CD4-positive, alpha-beta T cell treated with Interleukin-4 for 1 hour (primary cell): Measurements from ENCODE around the gene GABRB3.

Experiments
- DNase-seq, 2 donors: peaks; one replicate each; pipeline ENCODE4 v3.0.0-alpha.2; 2020 to 2022

The GABRB3 gene

GRCh38 chr15:26623071-26623470 lies 149.8 kb downstream of the GABRB3 start:
- no peak for DNase-seq

- no peak for DNase-seq
These were observed 151.1 kb downstream of the GABRB3 start for GRCh38 chr15:26621816-26622215.

GRCh38 chr15:26620528-26621458 lies 152.1 kb downstream of the GABRB3 start:
- DNase-seq = no peak

DNA sequence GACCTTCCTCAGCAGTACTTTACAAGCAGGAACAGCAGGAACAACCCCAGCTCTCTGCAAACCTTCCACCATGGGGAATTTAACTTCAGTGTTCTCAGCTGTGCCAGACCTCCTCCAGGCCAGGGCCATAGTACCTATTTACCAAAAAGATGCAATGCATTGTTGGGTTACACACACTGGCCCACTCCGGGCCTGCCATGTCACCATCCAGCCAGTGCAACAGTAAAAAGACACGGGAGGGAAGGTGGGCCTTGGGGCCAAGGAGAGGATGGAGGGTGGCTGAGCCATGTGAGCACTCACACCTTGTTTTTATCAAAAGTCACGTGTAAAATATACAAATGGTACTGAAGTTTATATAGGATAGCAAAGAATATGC lies 157.0 kb downstream of the GABRB3 start:
- DNase-seq = no peak

DNA sequence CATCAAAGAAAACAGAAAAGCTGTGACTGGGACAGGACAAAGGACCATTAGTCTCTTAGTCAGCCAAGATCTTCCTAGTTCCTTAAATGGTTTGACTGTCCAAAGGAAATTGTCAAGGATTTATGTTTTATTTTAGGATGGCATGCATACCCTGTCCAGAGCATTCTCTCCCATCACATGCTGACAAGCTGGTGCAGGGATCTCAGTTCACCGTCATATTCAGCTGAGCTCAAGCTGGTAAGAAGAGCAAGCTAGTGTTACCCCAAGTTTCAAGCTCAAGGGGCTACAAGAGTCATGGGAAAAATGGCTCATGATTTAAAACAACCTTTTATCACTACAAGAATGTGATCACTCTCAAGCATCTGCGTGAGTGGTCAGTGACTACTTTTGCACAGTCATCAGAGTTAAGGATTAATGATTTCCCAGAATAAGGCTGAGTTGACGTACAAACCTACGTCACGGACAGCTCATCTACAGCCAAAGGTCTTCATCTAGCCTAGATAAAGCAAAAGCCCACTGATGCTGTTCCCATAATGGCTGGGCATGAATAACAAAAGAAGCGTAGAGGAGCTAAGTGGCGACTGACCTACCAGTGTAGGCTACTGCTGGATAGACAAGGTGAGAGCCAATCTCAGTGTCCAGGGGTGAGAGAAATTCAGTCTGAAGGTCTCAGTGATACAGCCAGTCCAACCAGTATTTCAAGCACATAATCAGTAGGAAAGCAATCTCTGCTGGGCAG lies 157.5 kb downstream of the GABRB3 start:
- DNase-seq = no peak

DNA sequence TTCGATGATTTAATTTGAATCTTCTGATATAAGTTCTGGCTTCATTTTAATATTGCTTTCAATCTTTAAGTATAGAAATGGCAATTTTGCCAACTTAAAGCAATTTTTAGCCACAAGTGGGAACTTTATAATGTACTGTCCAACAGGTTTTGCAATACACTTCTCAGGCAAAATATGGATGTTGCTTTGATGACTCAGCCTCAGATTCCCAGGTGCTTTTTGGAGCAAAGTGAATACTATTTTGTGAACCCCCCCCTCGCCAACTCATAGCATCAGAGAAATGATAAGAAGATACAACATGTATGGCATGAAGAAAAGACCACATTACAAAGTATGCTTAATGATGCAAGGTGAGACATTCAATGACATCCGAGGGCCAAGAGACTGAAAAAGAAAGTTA lies 158.1 kb downstream of the GABRB3 start:
- DNase-seq = no peak

DNA sequence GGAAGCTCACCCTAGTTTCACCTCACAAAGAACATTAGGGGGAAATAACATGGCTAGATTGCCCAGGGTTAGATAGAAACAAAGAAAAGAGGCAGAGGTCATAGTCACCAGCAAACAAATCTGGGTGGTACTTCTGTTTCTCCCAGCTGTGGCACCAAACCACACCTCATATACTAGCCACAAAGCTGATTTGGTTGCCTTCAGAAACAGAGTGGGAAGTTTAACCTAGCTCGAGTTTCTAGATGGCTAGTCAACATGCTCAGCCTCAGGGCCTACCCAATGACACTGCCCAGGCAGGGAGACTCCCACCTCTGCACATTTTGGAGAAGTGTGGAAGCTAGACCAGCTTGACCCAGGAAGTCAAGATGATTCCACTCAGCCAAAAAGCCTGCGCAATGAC lies 174.2 kb downstream of the GABRB3 start:
- DNase-seq = no peak

- no peak for DNase-seq
These were observed 177.3 kb downstream of the GABRB3 start for GRCh38 chr15:26595611-26596010.

GRCh38 chr15:26590676-26591075 lies 182.2 kb downstream of the GABRB3 start:
- no peak for DNase-seq

GRCh38 chr15:26582840-26583239 lies 190.0 kb downstream of the GABRB3 start:
- DNase-seq = no peak

GRCh38 chr15:26580943-26581342 lies 191.9 kb downstream of the GABRB3 start:
- DNase-seq = no peak

- DNase-seq = no peak
These were observed 200.1 kb downstream of the GABRB3 start for GRCh38 chr15:26572602-26573350.

DNA sequence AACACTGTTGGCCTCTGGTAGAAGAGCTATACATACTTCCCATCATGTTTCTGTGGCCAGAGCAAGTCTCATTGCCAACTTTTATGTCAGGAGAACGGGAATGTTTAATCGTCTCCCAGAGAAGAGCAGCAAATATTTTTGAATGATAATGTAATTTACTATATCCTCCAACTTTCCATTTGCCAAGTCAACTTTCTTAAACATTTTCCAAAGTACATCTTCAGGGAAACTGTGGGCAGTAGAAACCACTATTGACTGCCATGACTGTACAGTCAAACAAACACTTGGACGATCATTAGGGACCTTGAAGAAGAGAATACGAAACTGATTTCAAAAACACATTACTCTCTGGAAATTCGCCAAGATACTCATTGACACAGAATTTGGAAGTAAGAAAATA lies 201.5 kb downstream of the GABRB3 start:
- no peak for DNase-seq

DNA sequence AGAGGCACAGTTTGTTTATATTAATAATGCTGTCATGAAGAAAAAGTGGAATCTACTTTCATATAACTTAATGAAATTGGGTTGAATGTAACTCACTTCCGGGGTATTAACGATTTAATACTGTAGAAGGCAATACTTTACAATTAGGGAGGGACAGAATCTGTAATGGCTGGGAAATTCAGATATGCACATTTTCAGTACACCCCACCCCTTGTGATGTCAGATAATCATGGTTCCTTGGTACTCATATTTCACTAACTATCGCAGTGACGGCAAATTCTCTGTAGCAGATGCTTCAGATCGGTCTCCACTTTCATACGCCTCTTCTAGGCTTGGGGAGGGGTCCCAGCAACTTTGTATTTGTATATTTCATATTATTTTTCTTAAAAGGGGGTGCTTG lies 207.3 kb downstream of the GABRB3 start:
- DNase-seq = no peak

- no peak for DNase-seq
These were observed 208.5 kb downstream of the GABRB3 start for GRCh38 chr15:26564361-26564760.

- DNase-seq = no peak
These were observed 210.5 kb downstream of the GABRB3 start for GRCh38 chr15:26562336-26562735.

DNA sequence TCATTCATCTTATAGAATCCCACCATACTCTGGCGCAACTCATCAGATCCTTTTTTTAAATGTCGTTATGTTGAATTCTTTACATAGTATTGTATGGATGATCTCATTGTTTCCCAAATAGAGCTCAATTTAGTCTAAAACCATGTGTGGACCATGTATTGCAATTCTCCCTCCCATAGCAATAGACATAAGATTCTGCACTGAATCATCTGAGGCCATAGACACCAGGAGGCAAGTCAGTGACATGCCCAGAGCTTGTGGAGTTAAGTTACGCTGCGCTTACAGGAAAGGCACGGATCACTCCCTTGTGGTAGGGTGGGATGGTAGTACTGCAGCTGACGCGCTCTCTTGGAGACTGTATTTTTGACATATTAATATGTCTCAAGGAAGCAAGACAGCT lies 211.0 kb downstream of the GABRB3 start:
- no peak for DNase-seq

DNA sequence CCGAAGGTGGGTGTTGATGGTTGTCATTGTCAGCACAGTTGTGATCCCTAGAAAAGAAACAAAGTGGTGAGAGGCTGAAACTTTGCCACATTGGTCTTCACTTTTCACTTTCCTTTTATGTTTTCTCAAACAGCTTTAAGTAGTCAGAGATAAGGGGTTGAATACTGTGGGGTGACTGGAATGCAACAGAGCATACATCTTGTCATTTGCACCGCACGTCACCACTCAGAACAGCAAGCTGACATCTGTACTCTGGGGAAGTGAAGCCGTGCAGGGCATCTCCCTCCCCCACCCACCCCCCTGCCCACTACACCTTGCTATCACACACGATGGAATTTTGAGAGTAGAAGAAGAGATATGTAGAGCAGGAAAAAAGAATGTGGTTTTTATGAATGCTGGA lies 211.7 kb downstream of the GABRB3 start:
- DNase-seq = no peak

DNA sequence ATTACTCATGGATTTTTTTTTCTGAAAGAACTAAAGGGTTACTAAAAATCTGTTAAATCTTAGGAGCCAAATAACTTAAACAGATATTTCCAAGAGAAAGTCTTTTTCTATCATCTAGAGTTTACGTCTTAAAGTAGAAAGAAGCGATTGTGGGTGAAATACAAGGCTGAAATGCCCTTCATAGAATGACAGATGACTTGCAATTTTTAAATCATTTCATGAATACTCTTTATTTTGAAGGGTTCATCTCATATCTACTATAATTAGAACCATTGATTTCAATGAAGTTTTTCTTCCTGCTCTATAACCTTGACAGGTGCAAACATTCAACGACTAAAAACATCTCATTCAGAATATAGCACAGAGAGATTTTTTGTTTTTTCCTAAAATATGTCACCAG lies 217.0 kb downstream of the GABRB3 start:
- DNase-seq = no peak

GRCh38 chr15:26551473-26551872 lies 221.4 kb downstream of the GABRB3 start:
- no peak for DNase-seq

DNA sequence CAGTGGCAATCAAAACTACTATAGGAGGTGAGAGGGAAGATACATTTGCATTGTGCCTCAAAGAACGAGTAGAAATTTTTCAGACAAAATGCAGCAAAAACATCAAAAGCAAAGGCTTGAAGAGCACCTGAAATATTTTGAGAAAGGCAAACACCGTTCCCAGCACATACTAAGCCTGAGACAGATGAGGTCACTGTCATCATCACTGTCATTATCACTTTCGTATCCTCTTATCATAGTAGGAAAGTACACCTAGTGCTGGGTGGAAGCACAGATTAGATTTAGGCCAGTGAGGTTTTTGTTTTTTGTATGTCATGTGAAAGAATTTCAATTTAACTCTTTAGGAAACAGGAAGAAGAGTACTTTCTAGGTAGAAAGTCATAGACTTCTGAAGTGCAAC lies 222.0 kb downstream of the GABRB3 start:
- no peak for DNase-seq

GRCh38 chr15:26537663-26538062 lies 235.2 kb downstream of the GABRB3 start:
- no peak for DNase-seq

GRCh38 chr15:26531489-26531888 lies 241.4 kb downstream of the GABRB3 start:
- DNase-seq = no peak

GRCh38 chr15:26525096-26525495 lies 247.8 kb downstream of the GABRB3 start:
- no peak for DNase-seq
